ENCODE data around the gene ELFN1.

- TF ChIP-seq SPI1 (IDR thresholded peaks at IDR 0.05; ENCODE audit: borderline replicate concordance, low read depth): no peak
- TF ChIP-seq, protein P1, sequence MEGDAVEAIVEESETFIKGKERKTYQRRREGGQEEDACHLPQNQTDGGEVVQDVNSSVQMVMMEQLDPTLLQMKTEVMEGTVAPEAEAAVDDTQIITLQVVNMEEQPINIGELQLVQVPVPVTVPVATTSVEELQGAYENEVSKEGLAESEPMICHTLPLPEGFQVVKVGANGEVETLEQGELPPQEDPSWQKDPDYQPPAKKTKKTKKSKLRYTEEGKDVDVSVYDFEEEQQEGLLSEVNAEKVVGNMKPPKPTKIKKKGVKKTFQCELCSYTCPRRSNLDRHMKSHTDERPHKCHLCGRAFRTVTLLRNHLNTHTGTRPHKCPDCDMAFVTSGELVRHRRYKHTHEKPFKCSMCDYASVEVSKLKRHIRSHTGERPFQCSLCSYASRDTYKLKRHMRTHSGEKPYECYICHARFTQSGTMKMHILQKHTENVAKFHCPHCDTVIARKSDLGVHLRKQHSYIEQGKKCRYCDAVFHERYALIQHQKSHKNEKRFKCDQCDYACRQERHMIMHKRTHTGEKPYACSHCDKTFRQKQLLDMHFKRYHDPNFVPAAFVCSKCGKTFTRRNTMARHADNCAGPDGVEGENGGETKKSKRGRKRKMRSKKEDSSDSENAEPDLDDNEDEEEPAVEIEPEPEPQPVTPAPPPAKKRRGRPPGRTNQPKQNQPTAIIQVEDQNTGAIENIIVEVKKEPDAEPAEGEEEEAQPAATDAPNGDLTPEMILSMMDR (IDR thresholded peaks at IDR 0.05; ENCODE audit: insufficient read depth, low read length): no peak
Measured at GRCh38 chr7:1717903-1718676, 48.0 kb downstream of the ELFN1 start.
